SJCRH30 (cell line): ENCODE data around the gene TMOD2. TPM values are rescaled to one million over a fixed set of nuclear protein-coding genes. Genes with fewer than 3 reads are reported as not detected.

Experiments
- DNase-seq, 2 experiments: peaks; one replicate each; pipeline ENCODE4 v3.0.0-alpha.2; 2015 to 2020
- H3K27ac ChIP-seq: fragments of 250-450 bp; sonication (Bioruptor Pico); 2 replicates; pipeline ENCODE4 v1.5.1; 2020; ENCODE audit warnings: mild to moderate bottlenecking, moderate library complexity
- H3K27me3 ChIP-seq: fragments of 250-450 bp; sonication (Bioruptor Pico); 2 replicates; pipeline ENCODE4 v1.5.1; 2020; ENCODE audit warnings: mild to moderate bottlenecking, moderate library complexity
- H3K36me3 ChIP-seq: fragments of 250-450 bp; sonication (Bioruptor Pico); 2 replicates; pipeline ENCODE4 v1.5.1; 2020; ENCODE audit warnings: mild to moderate bottlenecking, moderate library complexity
- H3K4me1 ChIP-seq: fragments of 250-450 bp; sonication (Bioruptor Pico); 2 replicates; pipeline ENCODE4 v1.5.1; 2020; ENCODE audit warnings: mild to moderate bottlenecking, moderate library complexity
- H3K4me3 ChIP-seq: fragments of 250-450 bp; sonication (Bioruptor Pico); 2 replicates; pipeline ENCODE4 v1.5.1; 2020; ENCODE audit warnings: mild to moderate bottlenecking, moderate library complexity
- H3K9me3 ChIP-seq: fragments of 250-450 bp; sonication (Bioruptor Pico); replicated peaks from 2 replicates; pipeline ENCODE4 v1.5.1; 2020; ENCODE audit warnings: mild to moderate bottlenecking, moderate library complexity
- total RNA-seq: library from RNA; depleted of rRNA; stranded (reverse); fragments of >200 nt; shearing (Covaris generic); gene quantifications from 2 replicates; pipeline ENCODE4 v1.2.3, GENCODE V29; 2014; rRNA removed

The TMOD2 gene
- total RNA-seq, 1 experiment from 2014 or later = 3.2 TPM

DNA sequence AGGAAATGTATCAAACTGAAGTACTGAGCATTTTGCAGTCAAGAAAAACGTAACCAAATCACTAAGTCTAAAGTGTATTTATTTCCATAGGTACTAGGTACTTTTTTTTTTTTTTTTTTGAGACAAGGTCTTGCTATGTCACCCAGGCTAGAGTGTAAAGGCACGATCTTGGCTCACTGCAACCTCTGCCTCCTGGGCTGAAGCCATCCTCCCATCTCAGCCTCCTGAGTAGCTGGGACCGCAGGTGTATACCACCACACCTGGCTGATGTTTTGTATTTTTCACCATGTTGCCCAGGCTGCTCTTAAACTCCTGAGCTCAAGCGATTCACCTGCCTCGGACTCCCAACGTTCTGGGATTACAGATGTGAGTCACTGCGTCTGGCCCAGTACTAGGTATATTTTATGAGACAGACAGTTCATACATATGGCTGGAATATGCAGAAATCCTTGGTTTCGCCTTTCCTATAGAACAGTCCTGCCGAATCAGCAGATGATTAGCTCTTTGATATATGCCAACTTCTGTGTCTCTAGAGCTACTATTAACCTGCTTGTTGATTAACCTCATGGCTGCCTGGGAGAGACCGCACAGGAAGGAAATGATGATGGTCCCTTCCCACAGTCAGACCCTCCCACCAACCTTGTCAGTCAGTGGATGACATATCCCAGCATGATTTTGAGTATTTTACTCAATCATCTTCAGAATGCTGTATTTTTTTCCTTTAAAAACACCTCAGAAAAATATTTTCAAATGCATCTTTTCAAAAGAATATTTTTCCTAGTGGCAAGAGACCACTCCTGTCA lies 110.4 kb downstream of the TMOD2 start:
- Histone ChIP-seq H3K9me3 (no peaks in the 10 kb centered on the region), H3K27ac (no peak overlapping the region), H3K36me3 (peaks cover 19% of the 10 kb centered on the region), H3K4me1 (peaks cover 8% of the 10 kb centered on the region), H3K27me3 (no peaks in the 10 kb centered on the region), H3K4me3 (no peak overlapping the region)
- DNase-seq = no peak

DNA sequence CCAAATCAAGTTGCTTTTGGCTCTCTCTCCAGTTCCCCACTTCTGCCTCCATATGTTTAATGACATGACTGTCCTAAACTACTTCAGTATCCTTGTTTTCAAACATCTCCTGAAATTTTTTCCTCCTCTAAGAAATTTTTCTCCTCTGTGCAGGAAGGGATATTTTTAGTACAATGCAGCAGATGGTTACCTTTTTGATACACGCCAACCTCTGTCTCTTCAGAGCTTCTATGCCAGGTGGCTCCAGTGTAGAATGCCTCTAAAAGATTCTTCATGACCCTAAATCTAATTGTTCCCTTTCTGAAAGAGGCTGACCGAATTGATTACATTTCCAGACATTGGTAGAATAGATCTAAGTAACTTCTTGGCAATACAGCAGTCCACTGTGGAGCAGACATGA lies 111.7 kb downstream of the TMOD2 start:
- peaks cover 21% of the 10 kb centered on the region for H3K4me1 ChIP-seq
- H3K27me3 ChIP-seq = no peaks in the 10 kb centered on the region
- H3K4me3 ChIP-seq = no peak overlapping the region
- H3K9me3 ChIP-seq = no peaks in the 10 kb centered on the region
- DNase-seq = no peak
- H3K36me3 ChIP-seq = peaks cover 19% of the 10 kb centered on the region
- no peak overlapping the region for H3K27ac ChIP-seq

DNA sequence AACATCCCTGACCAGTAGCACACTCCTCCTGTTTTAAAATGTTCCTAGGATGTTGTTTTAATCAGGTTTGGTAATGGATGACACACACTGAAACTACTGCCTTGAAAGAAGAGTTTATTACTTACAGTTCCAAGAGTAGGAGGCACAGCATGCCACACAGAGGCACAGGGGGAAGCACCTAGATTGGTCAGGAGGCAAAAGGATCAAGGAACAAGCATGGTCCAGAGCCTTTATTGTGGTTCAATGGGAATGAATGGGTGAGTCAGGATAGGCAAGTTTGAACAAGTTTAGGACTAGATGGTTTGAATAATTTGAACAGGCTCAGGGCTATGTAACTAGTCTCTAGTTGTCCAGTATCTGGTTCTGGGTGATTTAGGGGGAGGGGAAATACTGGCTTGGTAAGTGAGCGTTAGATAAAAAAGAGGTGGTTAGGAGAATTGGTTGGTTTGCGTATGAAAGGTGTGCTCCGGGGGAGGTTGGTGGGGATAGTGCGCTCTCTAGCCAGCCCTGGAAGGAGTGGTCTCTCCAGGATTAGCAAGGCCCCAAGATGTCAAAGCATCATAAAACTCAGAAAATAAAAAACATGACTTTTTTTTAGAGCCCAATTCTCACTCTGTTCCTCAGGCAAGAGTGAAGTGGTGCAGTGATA lies 113.1 kb downstream of the TMOD2 start:
- peaks cover 18% of the 10 kb centered on the region for H3K36me3 ChIP-seq
- DNase-seq = no peak
- H3K4me3 ChIP-seq = no peak overlapping the region
- peaks cover 29% of the 10 kb centered on the region for H3K4me1 ChIP-seq
- no peaks in the 10 kb centered on the region for H3K9me3 ChIP-seq
- no peaks in the 10 kb centered on the region for H3K27me3 ChIP-seq
- H3K27ac ChIP-seq = no peak overlapping the region

GRCh38 chr15:51865317-51865716 lies 113.9 kb downstream of the TMOD2 start:
- Histone ChIP-seq H3K4me3 (no peak overlapping the region), H3K4me1 (peaks cover 30% of the 10 kb centered on the region), H3K36me3 (peaks cover 25% of the 10 kb centered on the region), H3K9me3 (no peaks in the 10 kb centered on the region), H3K27ac (no peak overlapping the region), H3K27me3 (no peaks in the 10 kb centered on the region)
- no peak for DNase-seq

Other genes starting within 250 kb of the TMOD2 start
- 16.7 and 22.4 TPM in 2 replicates for gene DMXL2, start 128.8 kb upstream of the TMOD2 start, total RNA-seq
- not detected in 2 replicates for gene SCG3, start 70.1 kb upstream of the TMOD2 start, total RNA-seq
- 2.0 and 2.9 TPM in 2 replicates for gene LYSMD2, start 13.9 kb upstream of the TMOD2 start, total RNA-seq
- 31.2 and 33.1 TPM in 2 replicates for gene TMOD3, start 78.1 kb downstream of the TMOD2 start, total RNA-seq
- 61.7 and 65.3 TPM in 2 replicates for gene LEO1, start 220.2 kb downstream of the TMOD2 start, total RNA-seq